Ovary (tissue), 9 donors: ENCODE data around the gene TMEM14C. TPM values are rescaled to one million over a fixed set of nuclear protein-coding genes. Genes with fewer than 3 reads are reported as not detected.

ENCODE experiments used
- DNase-seq, 5 donors: peaks; one replicate each; pipeline ENCODE4 v3.0.0-alpha.2; 2019 to 2020
- H3K27ac ChIP-seq, 2 donors: fragments of 200-600 bp; one replicate each; pipeline versions ENCODE4 v1.5.1 to v1.8.0; 2019 to 2022
- H3K27me3 ChIP-seq: fragments of 200-600 bp; one replicate; pipeline ENCODE4 v1.8.0; 2022
- H3K36me3 ChIP-seq: fragments of 200-600 bp; sonication (generic); one replicate; pipeline ENCODE4 v1.5.1; 2019
- H3K4me1 ChIP-seq: one replicate; pipeline ENCODE4 v1.8.1; 2013; ENCODE audit warnings: mild to moderate bottlenecking, moderate library complexity; ENCODE audit not compliant: insufficient read depth
- H3K4me3 ChIP-seq: fragments of 200-600 bp; sonication (generic); one replicate; pipeline ENCODE4 v1.5.1; 2017
- H3K9me3 ChIP-seq, 2 donors: fragments of 200-600 bp in 1 of 2; sonication (generic) in 1 of 2; one replicate each; pipeline versions ENCODE4 v1.5.1 to v1.8.1; 2013 to 2019; ENCODE audit warnings: mild to moderate bottlenecking in 1 of 2, moderate library complexity in 1 of 2
- EP300 ChIP-seq: sonication (generic); formaldehyde crosslinking; IDR thresholded peaks from one replicate; pipeline ENCODE4 v1.6.1; 2017; ENCODE audit warnings: antibody characterized with exemption
- POLR2A ChIP-seq: fragments of 450-650 bp; IDR thresholded peaks from one replicate; pipeline ENCODE4 v1.6.1; 2017; ENCODE audit warnings: antibody characterized with exemption, mild to moderate bottlenecking, moderate library complexity
- WGBS, 3 donors: extraction: QIAGEN DNeasy Blood & Tissue Kit in 1 of 3; methylation state at CpG; one replicate each; pipeline versions ENCODE4 v1.1.5 to v1.1.7; 2013 to 2017; 5-methylcytosine and 5-hydroxymethylcytosine counted together
- intact Hi-C, 4 donors: fragments of 100-400 bp; cut with DNase I; formaldehyde crosslinking; loops; one replicate each; pipeline versions ENCODE4 v1.11.0 to v1.15.1; 2022 to 2023
- polyA plus RNA-seq, 2 donors: library from polyadenylated mRNA; stranded (reverse); fragments of 200-250 nt in 1 of 2; fragments of 350-450 nt in 1 of 2; fragmentation: Illumina TruSeq in 1 of 2; extraction: RNeasy Lipid Tissue Mini Kit (QIAGEN cat#74804) in 1 of 2; gene quantifications; one replicate each; pipeline ENCODE4 v1.2.3, GENCODE V29; 2013 to 2014
- small RNA-seq: library from RNA; depleted of rRNA; stranded (forward); fragments of <200 nt; gene quantifications from one replicate; pipeline ENCODE3, GENCODE V24; 2016
- total RNA-seq, 7 donors: library from RNA; depleted of rRNA in 2 of 7; stranded (reverse); fragments of >200 nt in 2 of 7; fragmentation: NEBNext Ultra II Directional in 3 of 7; extraction: Animal tissue kit (Norgen Biotek cat#: 25700) in 3 of 7; gene quantifications; one replicate each; pipeline versions ENCODE4 v1.1.0 to v1.2.4, GENCODE V29; 2016 to 2023
- TF ChIP-seq, protein P1 (sequence below), 3 donors: fragments of 450-650 bp in 2 of 3; fragments of 200-600 bp in 1 of 3; IDR thresholded peaks; one replicate each; pipeline versions ENCODE4 v1.5.1 to v1.8.0; 2016 to 2022; ENCODE audit warnings: antibody characterized with exemption in 3 of 3, mild to moderate bottlenecking in 1 of 3
- donor health status: DM: no; HTN: no; CAD: no; lungs with moderate emphysema.
- donor health status: DM: no; HTN: no; CAD: no.
- donor health status: Bipolar disorder and iron deficiency.
- donor health status: DM: yes; HTN: yes; CAD: no.
- donor health status: DM: no; HTN: no; CAD: no.
- donor health status: DM: yes; HTN: yes; CAD: no.

Gene TMEM14C
- total and polyA plus RNA-seq, 9 donors = 92.8 to 207 (median 101) TPM

DNA sequence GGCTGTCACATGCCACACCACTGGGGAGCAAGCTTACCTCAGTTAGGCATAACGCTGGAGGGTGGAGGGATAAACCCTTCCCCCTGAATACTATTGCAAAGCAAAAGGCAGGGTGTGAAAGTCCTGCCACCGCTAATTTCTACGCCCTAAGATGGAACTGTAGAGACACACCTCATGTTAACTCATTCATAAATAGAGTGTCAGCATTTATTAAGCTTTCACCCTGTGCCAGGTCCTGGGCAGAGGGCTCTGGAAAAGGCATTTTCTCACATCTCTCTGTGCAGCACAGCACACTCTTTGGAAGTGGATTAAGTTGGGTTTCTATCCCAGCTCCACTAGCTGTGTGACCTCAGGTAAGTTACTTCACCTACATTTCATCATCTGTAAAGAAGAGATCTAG is 46.5 kb downstream of the TMEM14C start:
- H3K4me1 ChIP-seq = no peaks in the 10 kb centered on the region
- TF ChIP-seq POLR2A = no peak
- no peak for TF ChIP-seq EP300
- TF ChIP-seq, protein P1, sequence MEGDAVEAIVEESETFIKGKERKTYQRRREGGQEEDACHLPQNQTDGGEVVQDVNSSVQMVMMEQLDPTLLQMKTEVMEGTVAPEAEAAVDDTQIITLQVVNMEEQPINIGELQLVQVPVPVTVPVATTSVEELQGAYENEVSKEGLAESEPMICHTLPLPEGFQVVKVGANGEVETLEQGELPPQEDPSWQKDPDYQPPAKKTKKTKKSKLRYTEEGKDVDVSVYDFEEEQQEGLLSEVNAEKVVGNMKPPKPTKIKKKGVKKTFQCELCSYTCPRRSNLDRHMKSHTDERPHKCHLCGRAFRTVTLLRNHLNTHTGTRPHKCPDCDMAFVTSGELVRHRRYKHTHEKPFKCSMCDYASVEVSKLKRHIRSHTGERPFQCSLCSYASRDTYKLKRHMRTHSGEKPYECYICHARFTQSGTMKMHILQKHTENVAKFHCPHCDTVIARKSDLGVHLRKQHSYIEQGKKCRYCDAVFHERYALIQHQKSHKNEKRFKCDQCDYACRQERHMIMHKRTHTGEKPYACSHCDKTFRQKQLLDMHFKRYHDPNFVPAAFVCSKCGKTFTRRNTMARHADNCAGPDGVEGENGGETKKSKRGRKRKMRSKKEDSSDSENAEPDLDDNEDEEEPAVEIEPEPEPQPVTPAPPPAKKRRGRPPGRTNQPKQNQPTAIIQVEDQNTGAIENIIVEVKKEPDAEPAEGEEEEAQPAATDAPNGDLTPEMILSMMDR (IDR thresholded peaks at IDR 0.05) = no peak
- intact Hi-C loops = no loop called here
- no peaks in the 10 kb centered on the region for H3K9me3 ChIP-seq
- 89 to 90% (median 90%) methylated on average over 3 of the region's 3 CpGs for WGBS, 3 donors
- no peak overlapping the region for H3K27ac ChIP-seq
- no peaks in the 10 kb centered on the region for H3K27me3 ChIP-seq
- DNase-seq = no peak
- no peaks in the 10 kb centered on the region for H3K36me3 ChIP-seq
- no peak overlapping the region for H3K4me3 ChIP-seq

DNA sequence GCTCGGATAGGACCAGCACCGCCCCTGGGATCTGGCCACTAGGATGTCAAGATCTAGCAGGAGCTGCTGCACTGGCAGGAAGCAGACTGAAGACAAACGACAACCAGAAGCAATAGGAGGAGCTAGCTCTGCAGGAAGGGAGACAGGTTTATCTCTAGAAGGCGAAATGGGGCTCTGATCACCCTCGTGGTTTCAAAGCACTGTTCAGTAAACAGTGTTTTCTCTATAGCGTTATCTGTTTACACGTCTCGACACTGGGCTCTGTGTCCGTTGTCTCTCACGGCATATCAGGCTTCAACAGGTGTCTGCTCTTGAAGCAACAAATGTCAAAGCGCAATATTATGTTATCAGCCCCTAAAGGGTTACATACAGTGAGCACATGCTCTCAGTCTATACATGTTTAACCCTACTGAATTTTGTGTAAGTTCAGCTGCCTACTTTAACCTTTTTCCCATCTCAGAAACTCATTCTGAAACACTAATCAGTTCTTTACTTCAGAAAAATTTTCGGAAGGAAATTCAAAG is 48.6 kb downstream of the TMEM14C start:
- Histone ChIP-seq H3K9me3 (no peaks in the 10 kb centered on the region), H3K4me3 (no peak overlapping the region), H3K27me3 (no peaks in the 10 kb centered on the region), H3K36me3 (no peaks in the 10 kb centered on the region), H3K4me1 (no peaks in the 10 kb centered on the region), H3K27ac (no peak overlapping the region)
- DNase-seq = no peak
- intact Hi-C loops = no loop called here
- TF ChIP-seq EP300 (no peak), POLR2A (no peak)
- TF ChIP-seq, protein P1 (IDR thresholded peaks at IDR 0.05) = no peak
- WGBS, 3 donors = 71 to 80% (median 74%) methylated on average over 12 of the region's 12 CpGs

DNA sequence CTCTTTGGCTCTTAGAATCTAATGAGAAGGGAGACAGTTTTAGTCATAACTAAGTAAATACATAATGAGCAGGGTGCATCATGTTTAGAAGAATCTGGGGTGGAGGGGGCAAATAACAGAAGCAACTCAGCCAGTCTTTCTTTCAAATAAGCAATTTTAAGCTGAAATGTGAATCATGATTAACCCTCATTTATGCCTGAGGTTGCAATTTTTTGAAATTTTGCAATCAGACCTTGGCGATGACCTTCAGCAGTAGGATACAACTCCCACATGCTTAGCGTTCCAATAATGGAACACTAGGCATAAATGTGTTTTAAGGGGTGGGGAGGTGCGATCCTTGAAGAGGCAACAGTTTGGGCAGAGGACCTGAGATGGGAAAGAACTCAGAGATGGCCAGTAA is 55.4 kb downstream of the TMEM14C start:
- no peaks in the 10 kb centered on the region for H3K9me3 ChIP-seq
- no peaks in the 10 kb centered on the region for H3K36me3 ChIP-seq
- 90 to 95% (median 94%) methylated on average over 3 of the region's 3 CpGs for WGBS, 3 donors
- no peak overlapping the region for H3K4me3 ChIP-seq
- no peaks in the 10 kb centered on the region for H3K4me1 ChIP-seq
- intact Hi-C loops = no loop called here
- TF ChIP-seq, protein P1 (IDR thresholded peaks at IDR 0.05) = no peak
- TF ChIP-seq EP300 (no peak), POLR2A (no peak)
- H3K27ac ChIP-seq = no peak overlapping the region
- no peaks in the 10 kb centered on the region for H3K27me3 ChIP-seq
- no peak for DNase-seq

DNA sequence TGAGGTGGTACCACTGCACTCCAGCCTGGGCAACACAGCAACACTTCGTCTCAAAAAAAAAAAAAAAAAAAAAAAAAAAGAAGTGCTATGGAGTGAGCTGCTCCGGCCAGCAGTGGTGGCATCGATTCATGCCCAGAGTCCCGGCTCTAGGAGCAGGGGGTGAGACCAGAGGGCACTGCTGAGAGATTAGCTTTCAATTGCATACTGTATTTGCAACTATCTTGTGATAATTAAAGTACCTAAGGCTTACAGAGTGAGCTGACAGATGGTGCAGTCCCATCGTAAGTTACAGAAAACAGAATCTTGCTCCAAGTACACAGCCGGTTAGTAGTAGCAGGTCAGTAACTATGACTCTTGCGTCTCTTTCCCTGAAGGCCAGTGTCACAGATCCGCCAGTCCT is 56.2 kb downstream of the TMEM14C start:
- H3K27ac ChIP-seq = no peak overlapping the region
- no peaks in the 10 kb centered on the region for H3K4me1 ChIP-seq
- H3K27me3 ChIP-seq = no peaks in the 10 kb centered on the region
- TF ChIP-seq EP300 (no peak), POLR2A (no peak)
- TF ChIP-seq, protein P1 (IDR thresholded peaks at IDR 0.05) = no peak
- DNase-seq = no peak
- intact Hi-C loops = no loop called here
- no peak overlapping the region for H3K4me3 ChIP-seq
- no peaks in the 10 kb centered on the region for H3K9me3 ChIP-seq
- 91 to 94% (median 94%) methylated on average over 8 of the region's 8 CpGs for WGBS, 3 donors
- no peaks in the 10 kb centered on the region for H3K36me3 ChIP-seq

Small RNAs within 50 kb of the gene (small RNA-seq; reads per million reads assigned to genes)
- gene RF00019 (not detected), gene RNA5SP203 (not detected)

Other genes with a start within 250 kb of the TMEM14C start
- 1 to 10 TPM in 5 of 7 donors, under 1 TPM in 2; 0.92 to 3.8 (median 1.3) TPM for gene GCNT2, start 201.7 kb upstream of the TMEM14C start, total RNA-seq
- 1 to 10 TPM; 1.8 to 3.4 TPM for gene GCNT2, start 201.7 kb upstream of the TMEM14C start, polyA plus RNA-seq
- gene C6orf52, start 28.5 kb upstream of the TMEM14C start, total RNA-seq = 1 to 10 TPM in 2 of 7 donors, under 1 TPM in 1, not detected in 4; 0.59 to 2.6 (median 2.0) TPM
- gene C6orf52, start 28.5 kb upstream of the TMEM14C start, polyA plus RNA-seq = 1 to 10 TPM in 1 of 2 donors, under 1 TPM in 1; 0.73 to 1.5 TPM
- 10 to 100 TPM in 5 of 7 donors, 1 to 10 TPM in 2; 5.6 to 21.7 (median 12.4) TPM for gene PAK1IP1, start 28.1 kb upstream of the TMEM14C start, total RNA-seq
- gene PAK1IP1, start 28.1 kb upstream of the TMEM14C start, polyA plus RNA-seq = 10 to 100 TPM in 1 of 2 donors, 1 to 10 TPM in 1; 6.8 to 13.2 TPM
- 10 to 100 TPM; 64.7 to 82.5 (median 72.4) TPM for gene TMEM14B, start 24.7 kb downstream of the TMEM14C start, total RNA-seq
- 100 to 1,000 TPM in 1 of 2 donors, 10 to 100 TPM in 1; 92.2 to 123 TPM for gene TMEM14B, start 24.7 kb downstream of the TMEM14C start, polyA plus RNA-seq
- 1 to 10 TPM in 1 of 7 donors, under 1 TPM in 4, not detected in 2; 0.10 to 4.8 (median 0.25) TPM for gene MAK, start 115.5 kb downstream of the TMEM14C start, total RNA-seq
- under 1 TPM in 1 of 2 donors, not detected in 1; 0.06 TPM for gene MAK, start 115.5 kb downstream of the TMEM14C start, polyA plus RNA-seq
- gene GCM2, start 159.0 kb downstream of the TMEM14C start, total RNA-seq = not detected
- not detected for gene GCM2, start 159.0 kb downstream of the TMEM14C start, polyA plus RNA-seq
- 1 to 10 TPM in 6 of 7 donors, under 1 TPM in 1; 0.83 to 2.1 (median 1.3) TPM for gene SYCP2L, start 164.0 kb downstream of the TMEM14C start, total RNA-seq
- under 1 TPM; 0.41 to 0.75 TPM for gene SYCP2L, start 164.0 kb downstream of the TMEM14C start, polyA plus RNA-seq